Endodermal cell (in vitro differentiated cells): Measurements from ENCODE around the gene APAF1. TPM values are rescaled to one million over a fixed set of nuclear protein-coding genes. Genes with fewer than 3 reads are reported as not detected.

Source experiments
- DNase-seq: peaks from one replicate; pipeline ENCODE4 v3.0.0-alpha.2; 2017
- H3K27ac ChIP-seq: 2 replicates; pipeline ENCODE4 v1.5.1; 2013; ENCODE audit warnings: mild to moderate bottlenecking, low read depth, low read length, moderate library complexity
- H3K27me3 ChIP-seq: 2 replicates; pipeline ENCODE4 v1.6.1; 2013; ENCODE audit warnings: mild to moderate bottlenecking, low read length, moderate library complexity; ENCODE audit not compliant: insufficient read depth, control insufficient read depth, poor library complexity, severe bottlenecking
- H3K36me3 ChIP-seq: 2 replicates; pipeline ENCODE4 v1.7.0; 2013; ENCODE audit warnings: mild to moderate bottlenecking, low read length, moderate library complexity; ENCODE audit not compliant: control insufficient read depth, insufficient read depth
- H3K4me1 ChIP-seq: one replicate; pipeline ENCODE4 v1.7.0; 2013; ENCODE audit warnings: low read length; ENCODE audit not compliant: control insufficient read depth, insufficient read depth
- H3K4me3 ChIP-seq: 2 replicates; pipeline ENCODE4 v1.5.1; 2013; ENCODE audit warnings: mild to moderate bottlenecking, low read length, moderate library complexity
- H3K9ac ChIP-seq: 2 replicates; pipeline ENCODE4 v1.6.1; 2013; ENCODE audit warnings: mild to moderate bottlenecking, low read length, moderate library complexity; ENCODE audit not compliant: poor library complexity, severe bottlenecking; ENCODE audit errors: extremely low read depth
- H3K9me3 ChIP-seq: 2 replicates; pipeline ENCODE4 v1.6.1; 2013; ENCODE audit warnings: mild to moderate bottlenecking, low read length, moderate library complexity; ENCODE audit not compliant: control insufficient read depth
- H3K27ac Mint-ChIP-seq: 2 replicates; pipeline ENCODE4 v1.8.0; 2020; ENCODE audit warnings: mixed read lengths
- H3K27me3 Mint-ChIP-seq: 2 replicates; pipeline ENCODE4 v1.8.0; 2021; ENCODE audit warnings: mild to moderate bottlenecking, mixed read lengths; ENCODE audit not compliant: insufficient read depth
- H3K36me3 Mint-ChIP-seq: 2 replicates; pipeline ENCODE4 v1.8.0; 2020; ENCODE audit warnings: low read depth, mixed read lengths
- H3K4me1 Mint-ChIP-seq: 2 replicates; pipeline ENCODE4 v1.8.0; 2020; ENCODE audit warnings: mixed read lengths
- H3K4me3 Mint-ChIP-seq: 2 replicates; pipeline ENCODE4 v1.8.0; 2020; ENCODE audit warnings: mild to moderate bottlenecking, moderate library complexity, mixed read lengths
- H3K9me3 Mint-ChIP-seq: 2 replicates; pipeline ENCODE4 v1.8.0; 2020; ENCODE audit warnings: mild to moderate bottlenecking, mixed read lengths
- CTCF ChIP-seq: fragments of 200-600 bp; sonication (generic); conservative IDR thresholded peaks from 2 replicates; pipeline ENCODE4 v1.5.0; 2021; ENCODE audit warnings: antibody characterized with exemption, mild to moderate bottlenecking
- WGBS, 2 experiments: methylation state at CpG; one replicate each; pipeline versions ENCODE4 v1.1.5 to v1.1.7; 2013; ENCODE audit warnings: missing lambda C conversion rate in 2 of 2, mixed read lengths in 1 of 2; ENCODE audit not compliant: insufficient coverage in 1 of 2, insufficient read length in 1 of 2; 5-methylcytosine and 5-hydroxymethylcytosine counted together
- total RNA-seq, 2 donors: library from RNA; stranded (reverse); fragmentation: NEBNext Ultra II Directional in 1 of 2; extraction: Animal tissue kit (Norgen Biotek cat#: 25700) in 1 of 2; gene quantifications; 2 replicates in 1 of 2; 3 replicates in 1 of 2; pipeline ENCODE4 v1.2.1, GENCODE V29; 2021

Gene APAF1
- total RNA-seq, 2 donors from 2014 or later: 23.8 to 32.4 TPM

GRCh38 chr12:98714426-98714825 is 69.3 kb downstream of the APAF1 start:
- Histone ChIP-seq H3K9ac (no peak overlapping the region), H3K27me3 (no peaks in the 10 kb centered on the region), H3K4me1 (no peaks in the 10 kb centered on the region), H3K9me3 (no peaks in the 10 kb centered on the region), H3K36me3 (peaks cover 58% of the 10 kb centered on the region), H3K4me3 (no peak overlapping the region), H3K27ac (no peak overlapping the region)
- Mint-ChIP-seq H3K27ac (no peak overlapping the region), H3K27me3 (no peaks in the 10 kb centered on the region), H3K9me3 (no peaks in the 10 kb centered on the region), H3K4me1 (no peaks in the 10 kb centered on the region), H3K4me3 (no peak overlapping the region), H3K36me3 (peaks cover 36% of the 10 kb centered on the region)
- no peak for DNase-seq
- 89 to 93% methylated on average over 3 to 4 of the region's 4 CpGs for WGBS, 2 experiments
- no peak for TF ChIP-seq CTCF

GRCh38 chr12:98719515-98720504 is 74.7 kb downstream of the APAF1 start:
- Mint-ChIP-seq H3K27me3 (no peaks in the 10 kb centered on the region), H3K36me3 (peaks cover 24% of the 10 kb centered on the region), H3K4me3 (no peak overlapping the region), H3K27ac (no peak overlapping the region), H3K9me3 (no peaks in the 10 kb centered on the region), H3K4me1 (peaks cover 3% of the 10 kb centered on the region)
- Histone ChIP-seq H3K4me1 (no peaks in the 10 kb centered on the region), H3K4me3 (no peak overlapping the region), H3K9me3 (no peaks in the 10 kb centered on the region), H3K27me3 (no peaks in the 10 kb centered on the region), H3K9ac (no peak overlapping the region), H3K27ac (no peak overlapping the region), H3K36me3 (peaks cover 44% of the 10 kb centered on the region)
- WGBS, 2 experiments: 95 to 98% methylated on average over 5 to 6 of the region's 6 CpGs
- DNase-seq: no peak
- no peak for TF ChIP-seq CTCF

GRCh38 chr12:98721204-98721702 is 76.2 kb downstream of the APAF1 start:
- Histone ChIP-seq H3K4me3 (no peak overlapping the region), H3K27ac (no peak overlapping the region), H3K9me3 (no peaks in the 10 kb centered on the region), H3K27me3 (no peaks in the 10 kb centered on the region), H3K36me3 (peaks cover 46% of the 10 kb centered on the region), H3K9ac (no peak overlapping the region), H3K4me1 (no peaks in the 10 kb centered on the region)
- Mint-ChIP-seq H3K4me1 (peaks cover 3% of the 10 kb centered on the region), H3K27ac (no peak overlapping the region), H3K36me3 (peaks cover 22% of the 10 kb centered on the region), H3K27me3 (no peaks in the 10 kb centered on the region), H3K9me3 (no peaks in the 10 kb centered on the region), H3K4me3 (no peak overlapping the region)
- no peak for DNase-seq
- 90% methylated on average over 2 of the region's 2 CpGs; no CpG with 5 or more reads in 1 of the 2 experiments for WGBS, 2 experiments
- TF ChIP-seq CTCF: no peak
